ENCODE data around the gene SKP1. TPM values are rescaled to one million over a fixed set of nuclear protein-coding genes. Genes with fewer than 3 reads are reported as not detected.

Gene SKP1
- total and polyA plus RNA-seq, 9 of the 15 experiments (the other 6 are each of a cell fraction or from before 2014, with no cell fraction given): 301 to 2,109 (median 639) TPM

- 0 out of 4 replicates have a peak, but pooled peaks of 1 of the 2 experiments have one; percentile 1 for TF ChIP-seq TBL1XR1 (IDR thresholded peaks at IDR 0.05; ENCODE audit: low read length in 2 of 2)
- peak; percentile 75 for TF ChIP-seq POLR2G (IDR thresholded peaks at IDR 0.05; ENCODE audit: low read depth, low read length)
- TF ChIP-seq TAF7 (tag; IDR thresholded peaks at IDR 0.05): peak; percentile 58
- TF ChIP-seq SIN3A (IDR thresholded peaks at IDR 0.05; ENCODE audit: borderline replicate concordance in 2 of 2, control insufficient read depth in 1 of 2, low read depth in 2 of 2, low read length in 2 of 2): peak in 1 of 2 experiments; percentile 22; a peak in 1 of 4 replicates
- 0 out of 2 replicates have a peak, but pooled peaks have one; percentile 7 for TF ChIP-seq FOXM1 (IDR thresholded peaks at IDR 0.05; ENCODE audit: low read depth)
- no peak for TF ChIP-seq FOXM1 (CRISPR knock-in tag; IDR thresholded peaks at IDR 0.05; ENCODE audit: low read depth)
- peak; percentile 5; the same call in 1 of the 2 replicates for TF ChIP-seq MAFF (IDR thresholded peaks at IDR 0.05; ENCODE audit: low read length)
- TF ChIP-seq ZFX (CRISPR knock-in tag; IDR thresholded peaks at IDR 0.05): peak; percentile 90
- TF ChIP-seq PPARD (CRISPR knock-in tag; IDR thresholded peaks at IDR 0.05): no peak
- TF ChIP-seq DPF2 (IDR thresholded peaks at IDR 0.05): peak; percentile 14; the same call in 1 of the 2 replicates
- peak; percentile 8; the same call in 1 of the 2 replicates for TF ChIP-seq ARID4B (CRISPR knock-in tag; IDR thresholded peaks at IDR 0.05)
- no peak for TF ChIP-seq ZNF277 (CRISPR knock-in tag; IDR thresholded peaks at IDR 0.05; ENCODE audit: borderline replicate concordance)
- no peak for TF ChIP-seq ZNF143 (CRISPR knock-in tag; IDR thresholded peaks at IDR 0.05)
- TF ChIP-seq CREM (IDR thresholded peaks at IDR 0.05; ENCODE audit: low read depth): peak; percentile 13; the same call in 1 of the 2 replicates
- no peak for TF ChIP-seq YBX1 (IDR thresholded peaks at IDR 0.05)
- peak; percentile 31; the same call in 1 of the 2 replicates for TF ChIP-seq MAFK (IDR thresholded peaks at IDR 0.05; ENCODE audit: low read length)
- TF ChIP-seq PHF21A (IDR thresholded peaks at IDR 0.05; ENCODE audit: borderline replicate concordance, low read depth): 0 out of 2 replicates have a peak, but pooled peaks have one; percentile 12
- no peak for TF ChIP-seq NR2C2 (CRISPR knock-in tag; IDR thresholded peaks at IDR 0.05)
- TF ChIP-seq NR2C2 (tag; IDR thresholded peaks at IDR 0.05): peak; percentile 82; the same call in 1 of the 2 replicates
- TF ChIP-seq PKNOX1 (IDR thresholded peaks at IDR 0.05): peak; percentile 67
- TF ChIP-seq TEAD4 (IDR thresholded peaks at IDR 0.05; ENCODE audit: low read length): peak; percentile 7; the same call in 1 of the 2 replicates
- TF ChIP-seq TEAD4 (CRISPR knock-in tag; IDR thresholded peaks at IDR 0.05; ENCODE audit: borderline replicate concordance): peak; percentile 66; the same call in 1 of the 2 replicates
Measured at GRCh38 chr5:134224888-134225779, 48.4 kb upstream of the SKP1 start (continued).

Measured in K562 (cell line).